Endothelial cell (in vitro differentiated cells): ENCODE results near the gene DAAM1. TPM values are rescaled to one million over a fixed set of nuclear protein-coding genes. Genes with fewer than 3 reads are reported as not detected.

Experiments used
- DNase-seq: peaks from one replicate; pipeline ENCODE4 v3.0.0; 2021; ENCODE audit warnings: low spot score
- H3K27ac Mint-ChIP-seq: one replicate; pipeline ENCODE4 v1.8.0; 2021; ENCODE audit warnings: mixed read lengths, inconsistent platforms; ENCODE audit not compliant: unreplicated experiment
- H3K27me3 Mint-ChIP-seq: one replicate; pipeline ENCODE4 v1.8.0; 2021; ENCODE audit warnings: mild to moderate bottlenecking, moderate library complexity, mixed read lengths, inconsistent platforms; ENCODE audit not compliant: unreplicated experiment
- H3K36me3 Mint-ChIP-seq: one replicate; pipeline ENCODE4 v1.8.0; 2021; ENCODE audit warnings: mild to moderate bottlenecking, low read depth, mixed read lengths, inconsistent platforms; ENCODE audit not compliant: unreplicated experiment
- H3K4me1 Mint-ChIP-seq: one replicate; pipeline ENCODE4 v1.8.0; 2021; ENCODE audit warnings: mild to moderate bottlenecking, mixed read lengths, inconsistent platforms; ENCODE audit not compliant: unreplicated experiment
- H3K4me3 Mint-ChIP-seq: one replicate; pipeline ENCODE4 v1.8.0; 2021; ENCODE audit warnings: mild to moderate bottlenecking, mixed read lengths, inconsistent platforms; ENCODE audit not compliant: unreplicated experiment
- H3K9me3 Mint-ChIP-seq: one replicate; pipeline ENCODE4 v1.8.0; 2021; ENCODE audit warnings: mixed read lengths, inconsistent platforms; ENCODE audit not compliant: unreplicated experiment
- CTCF ChIP-seq: fragments of 200-600 bp; sonication (generic); IDR thresholded peaks from one replicate; pipeline ENCODE4 v1.5.0; 2021; ENCODE audit warnings: antibody characterized with exemption; ENCODE audit not compliant: unreplicated experiment
- total RNA-seq: library from RNA; stranded (reverse); fragmentation: NEBNext Ultra II Directional; extraction: Animal tissue kit (Norgen Biotek cat#: 25700); gene quantifications from one replicate; pipeline ENCODE4 v1.2.1, GENCODE V29; 2021; ENCODE audit not compliant: unreplicated experiment

Gene DAAM1
- total RNA-seq, 1 donor from 2014 or later = 103 TPM

- no peak for DNase-seq
- H3K9me3 Mint-ChIP-seq = no peaks in the 10 kb centered on the region
- H3K4me3 Mint-ChIP-seq = no peak overlapping the region
- peaks cover 53% of the 10 kb centered on the region for H3K4me1 Mint-ChIP-seq
- H3K36me3 Mint-ChIP-seq = no peaks in the 10 kb centered on the region
- no peak for TF ChIP-seq CTCF
- no peaks in the 10 kb centered on the region for H3K27me3 Mint-ChIP-seq
- no peak overlapping the region for H3K27ac Mint-ChIP-seq
Observed at GRCh38 chr14:59213368-59214315, 25.2 kb downstream of the DAAM1 start.

- Mint-ChIP-seq H3K9me3 (no peaks in the 10 kb centered on the region), H3K4me1 (peaks cover 53% of the 10 kb centered on the region), H3K36me3 (no peaks in the 10 kb centered on the region), H3K27ac (no peak overlapping the region), H3K4me3 (no peak overlapping the region), H3K27me3 (no peaks in the 10 kb centered on the region)
- no peak for TF ChIP-seq CTCF
- DNase-seq = no peak
Observed at GRCh38 chr14:59214702-59215302, 26.3 kb downstream of the DAAM1 start.

- peaks cover 54% of the 10 kb centered on the region for H3K4me1 Mint-ChIP-seq
- no peaks in the 10 kb centered on the region for H3K9me3 Mint-ChIP-seq
- no peak overlapping the region for H3K27ac Mint-ChIP-seq
- TF ChIP-seq CTCF = no peak
- H3K27me3 Mint-ChIP-seq = no peaks in the 10 kb centered on the region
- no peak overlapping the region for H3K4me3 Mint-ChIP-seq
- H3K36me3 Mint-ChIP-seq = no peaks in the 10 kb centered on the region
- no peak for DNase-seq
Observed at GRCh38 chr14:59215322-59215721, 26.9 kb downstream of the DAAM1 start.

GRCh38 chr14:59215757-59216156, 27.3 kb downstream of the DAAM1 start:
- no peaks in the 10 kb centered on the region for H3K36me3 Mint-ChIP-seq
- H3K9me3 Mint-ChIP-seq = no peaks in the 10 kb centered on the region
- no peaks in the 10 kb centered on the region for H3K27me3 Mint-ChIP-seq
- no peak for DNase-seq
- H3K4me1 Mint-ChIP-seq = peaks cover 50% of the 10 kb centered on the region
- H3K4me3 Mint-ChIP-seq = no peak overlapping the region
- H3K27ac Mint-ChIP-seq = no peak overlapping the region
- no peak for TF ChIP-seq CTCF

GRCh38 chr14:59217011-59217410, 28.5 kb downstream of the DAAM1 start:
- Mint-ChIP-seq H3K4me3 (no peak overlapping the region), H3K27me3 (no peaks in the 10 kb centered on the region), H3K36me3 (no peaks in the 10 kb centered on the region), H3K4me1 (peaks cover 39% of the 10 kb centered on the region), H3K9me3 (no peaks in the 10 kb centered on the region), H3K27ac (no peak overlapping the region)
- TF ChIP-seq CTCF = no peak
- no peak for DNase-seq
